H1 (cell line): ENCODE results near the gene FBLIM1. TPM values are rescaled to one million over a fixed set of nuclear protein-coding genes. Genes with fewer than 3 reads are reported as not detected.

Experiments
- CTCF ChIA-PET: fragments of 300-600 bp; sonication (Branson Sonifier 250); formaldehyde crosslinking; loops from one replicate; lab custom pipeline; 2021; ENCODE audit not compliant: partially characterized antibody; lab: Charles Lee
- POLR2A ChIA-PET: fragments of 300-600 bp; sonication (Branson Sonifier 250); formaldehyde crosslinking; loops from one replicate; lab custom pipeline; 2021; ENCODE audit warnings: inconsistent platforms; ENCODE audit not compliant: partially characterized antibody; lab: Charles Lee
- DNase-seq, 2 experiments: peaks; one replicate each; pipeline versions ENCODE4 v3.0.0 to v3.0.0-alpha.2; 2010 to 2022; ENCODE audit warnings: low spot score in 2 of 2, low read depth in 1 of 2, mixed read lengths in 1 of 2
- FAIRE-seq: peaks from 2 replicates; lab custom pipeline; 2011; peaks lifted over from hg19 to GRCh38; lab: Jason Lieb, UNC
- H2AFZ ChIP-seq: 2 replicates; pipeline ENCODE4 v1.8.1; 2012; ENCODE audit warnings: low read length, inconsistent platforms
- H2AK5ac ChIP-seq: 2 replicates; pipeline ENCODE4 v1.6.1; 2013; ENCODE audit warnings: low read depth, low read length
- H2BK120ac ChIP-seq: replicated peaks from 2 replicates; pipeline ENCODE3; 2013; ENCODE audit warnings: low read depth, low read length, inconsistent platforms
- H2BK12ac ChIP-seq: 2 replicates; pipeline ENCODE4 v1.6.1; 2013; ENCODE audit warnings: low read depth, low read length
- H2BK15ac ChIP-seq: 2 replicates; pipeline ENCODE4 v1.6.1; 2013; ENCODE audit warnings: low read length
- H2BK20ac ChIP-seq: 2 replicates; pipeline ENCODE4 v1.6.1; 2013; ENCODE audit warnings: low read length
- H2BK5ac ChIP-seq: 2 replicates; pipeline ENCODE4 v1.6.1; 2013; ENCODE audit warnings: low read depth, low read length
- H3K14ac ChIP-seq: 2 replicates; pipeline ENCODE4 v1.6.1; 2013; ENCODE audit warnings: inconsistent platforms; ENCODE audit not compliant: insufficient read length
- H3K18ac ChIP-seq: 2 replicates; pipeline ENCODE4 v1.6.1; 2013; ENCODE audit warnings: low read length; ENCODE audit errors: extremely low read depth
- H3K23ac ChIP-seq: 2 replicates; pipeline ENCODE4 v1.6.1; 2013; ENCODE audit warnings: inconsistent platforms; ENCODE audit not compliant: insufficient read length
- H3K23me2 ChIP-seq: 2 replicates; pipeline ENCODE4 v1.6.1; 2013; ENCODE audit warnings: low read depth, low read length
- H3K27ac ChIP-seq: 2 replicates; pipeline ENCODE4 v1.6.1; 2011; ENCODE audit warnings: low read depth, low read length, inconsistent platforms
- H3K27me3 ChIP-seq, 4 experiments: replicated peaks in 1 of 4; 1 replicate in 1 of 4; 2 replicates in 3 of 4; pipeline versions ENCODE4 v1.6.1 to v1.8.1; 2011 to 2013; ENCODE audit warnings: low read length in 3 of 4, mild to moderate bottlenecking in 3 of 4, inconsistent platforms in 2 of 4, mixed read lengths in 2 of 4, moderate library complexity in 1 of 4; ENCODE audit not compliant: control insufficient read depth in 3 of 4, insufficient read depth in 3 of 4; ENCODE audit errors: extremely low read depth in 1 of 4
- H3K36me3 ChIP-seq, 4 experiments: 2 replicates each; pipeline versions ENCODE4 v1.6.1 to v1.8.1; 2011 to 2013; ENCODE audit warnings: mild to moderate bottlenecking in 4 of 4, low read length in 3 of 4, moderate library complexity in 2 of 4, control low read depth in 1 of 4, inconsistent platforms in 1 of 4; ENCODE audit not compliant: insufficient read depth in 4 of 4, control insufficient read depth in 2 of 4
- H3K4ac ChIP-seq: replicated peaks from 2 replicates; pipeline ENCODE3; 2013; ENCODE audit warnings: low read length, low read depth, mixed read lengths, inconsistent platforms; ENCODE audit not compliant: insufficient read length
- H3K4me1 ChIP-seq, 4 experiments: replicated peaks in 1 of 4; 1 replicate in 1 of 4; 2 replicates in 3 of 4; pipeline versions ENCODE4 v1.6.1 to v1.8.1; 2011 to 2013; ENCODE audit warnings: low read length in 3 of 4, inconsistent platforms in 2 of 4, mixed read lengths in 1 of 4; ENCODE audit not compliant: insufficient read depth in 4 of 4, control insufficient read depth in 3 of 4
- H3K4me2 ChIP-seq, 2 experiments: 2 replicates each; pipeline versions ENCODE4 v1.6.1 to v1.8.1; 2011 to 2013; ENCODE audit warnings: low read depth in 2 of 2, low read length in 2 of 2, control low read depth in 1 of 2, inconsistent platforms in 1 of 2, mild to moderate bottlenecking in 1 of 2; ENCODE audit not compliant: insufficient read depth in 1 of 2
- H3K4me3 ChIP-seq, 4 experiments: fragments of 200-600, 300-600 bp in 1 of 4; sonication (generic), shearing (Covaris generic), sonication (Bioruptor Twin) in 1 of 4; 2 replicates each; pipeline versions ENCODE4 v1.5.1 to v1.8.1; 2011 to 2016; ENCODE audit warnings: low read length in 4 of 4, low read depth in 3 of 4, control low read depth in 2 of 4, inconsistent platforms in 2 of 4, mild to moderate bottlenecking in 2 of 4, mixed read lengths in 1 of 4, moderate library complexity in 1 of 4; ENCODE audit not compliant: insufficient read depth in 2 of 4; ENCODE audit errors: extremely low read depth in 1 of 4
- H3K56ac ChIP-seq: replicated peaks from 2 replicates; pipeline ENCODE3; 2013; ENCODE audit warnings: low read depth, mild to moderate bottlenecking, mixed read lengths, low read length, inconsistent platforms; ENCODE audit not compliant: insufficient read length
- H3K79me1 ChIP-seq: 2 replicates; pipeline ENCODE4 v1.6.1; 2013; ENCODE audit warnings: low read depth, low read length, control low read depth
- H3K79me2 ChIP-seq, 2 experiments: 2 replicates each; pipeline versions ENCODE4 v1.6.1 to v1.8.1; 2012 to 2013; ENCODE audit warnings: low read length in 2 of 2, mild to moderate bottlenecking in 2 of 2, inconsistent platforms in 1 of 2; ENCODE audit not compliant: insufficient read depth in 2 of 2, control insufficient read depth in 1 of 2
- H3K9ac ChIP-seq, 4 experiments: replicated peaks in 1 of 4; 1 replicate in 1 of 4; 2 replicates in 3 of 4; pipeline versions ENCODE4 v1.6.1 to v1.8.1; 2011 to 2013; ENCODE audit warnings: low read depth in 3 of 4, low read length in 3 of 4, control low read depth in 2 of 4, mild to moderate bottlenecking in 2 of 4, moderate library complexity in 2 of 4, inconsistent platforms in 1 of 4; ENCODE audit errors: extremely low read depth in 1 of 4
- H3K9me3 ChIP-seq, 2 experiments: 2 replicates each; pipeline versions ENCODE4 v1.6.1 to v1.8.1; 2012 to 2013; ENCODE audit warnings: mild to moderate bottlenecking in 2 of 2, moderate library complexity in 2 of 2, control low read depth in 1 of 2, inconsistent platforms in 1 of 2, low read depth in 1 of 2, low read length in 1 of 2, mixed read lengths in 1 of 2; ENCODE audit not compliant: insufficient read depth in 2 of 2
- H4K20me1 ChIP-seq, 2 experiments: replicated peaks in 1 of 2; 2 replicates each; pipeline versions ENCODE3 to v1.8.1; 2011 to 2013; ENCODE audit warnings: inconsistent platforms in 2 of 2, low read length in 2 of 2, mild to moderate bottlenecking in 1 of 2; ENCODE audit not compliant: insufficient read depth in 2 of 2, control insufficient read depth in 1 of 2
- H4K5ac ChIP-seq: 2 replicates; pipeline ENCODE4 v1.6.1; 2013; ENCODE audit warnings: low read length, low read depth, mixed read lengths, inconsistent platforms; ENCODE audit not compliant: insufficient read length
- H4K8ac ChIP-seq: 2 replicates; pipeline ENCODE4 v1.8.0; 2013; ENCODE audit warnings: mild to moderate bottlenecking, moderate library complexity, low read length, inconsistent platforms; ENCODE audit not compliant: insufficient read depth; ENCODE audit errors: extremely low read depth
- H4K91ac ChIP-seq: replicated peaks from 2 replicates; pipeline ENCODE3; 2013; ENCODE audit warnings: low read length, mixed read lengths, inconsistent platforms; ENCODE audit not compliant: insufficient read length
- ATF3 ChIP-seq: IDR thresholded peaks from 2 replicates; pipeline ENCODE4 v1.6.1; 2011; ENCODE audit warnings: low read depth, mild to moderate bottlenecking, low read length; ENCODE audit not compliant: insufficient read depth
- CTCF ChIP-seq, 3 experiments: IDR thresholded peaks; 1 replicate in 2 of 3; 2 replicates in 1 of 3; pipeline versions ENCODE4 v1.5.1 to v1.6.1; 2011; ENCODE audit warnings: low read length in 3 of 3, mild to moderate bottlenecking in 3 of 3, inconsistent platforms in 2 of 3, low read depth in 1 of 3, moderate library complexity in 1 of 3; ENCODE audit not compliant: insufficient read depth in 1 of 3; ENCODE audit errors: control extremely low read depth in 1 of 3
- JUND ChIP-seq: IDR thresholded peaks from 2 replicates; pipeline ENCODE4 v1.6.1; 2011; ENCODE audit warnings: mild to moderate bottlenecking, improper control_type of control experiment, low read length
- KDM5A ChIP-seq: fragments of 200-600 bp; IDR thresholded peaks from 2 replicates; pipeline ENCODE4 v1.7.1; 2012; ENCODE audit warnings: mild to moderate bottlenecking, low read length, inconsistent platforms, mixed read lengths
- NRF1 ChIP-seq: IDR thresholded peaks from 2 replicates; pipeline ENCODE4 v1.6.1; 2011; ENCODE audit warnings: mild to moderate bottlenecking, low read depth, low read length, improper control_type of control experiment
- POLR2AphosphoS5 ChIP-seq: IDR thresholded peaks from 2 replicates; pipeline ENCODE4 v1.6.1; 2011; ENCODE audit warnings: low read depth, low read length
- POU5F1 ChIP-seq: IDR thresholded peaks from 2 replicates; pipeline ENCODE4 v1.6.1; 2011; ENCODE audit warnings: low read depth, mild to moderate bottlenecking, low read length, moderate library complexity
- RXRA ChIP-seq: IDR thresholded peaks from 2 replicates; pipeline ENCODE4 v1.6.1; 2011; ENCODE audit warnings: low read depth, mild to moderate bottlenecking, low read length, moderate library complexity; ENCODE audit not compliant: insufficient read depth
- SP1 ChIP-seq: IDR thresholded peaks from 2 replicates; pipeline ENCODE4 v1.6.1; 2011; ENCODE audit warnings: low read depth, low read length
- TAF1 ChIP-seq: IDR thresholded peaks from 2 replicates; pipeline ENCODE4 v1.6.1; 2011; ENCODE audit warnings: mild to moderate bottlenecking, low read depth, low read length
- TBP ChIP-seq: IDR thresholded peaks from 2 replicates; pipeline ENCODE4 v1.6.1; 2011; ENCODE audit warnings: low read depth, low read length, improper control_type of control experiment
- WGBS, 2 experiments: shearing (Covaris generic) in 1 of 2; methylation state at CpG; one replicate each; pipeline versions ENCODE4 v1.1.6 to v1.1.7; 2013 to 2015; ENCODE audit warnings: low lambda C conversion rate in 2 of 2, mixed read lengths in 2 of 2, inconsistent platforms in 1 of 2, low coverage in 1 of 2, missing lambda C conversion rate in 1 of 2; ENCODE audit not compliant: insufficient replicate concordance in 2 of 2, insufficient coverage in 1 of 2, insufficient read length in 1 of 2; ENCODE audit errors: extremely low coverage in 1 of 2, missing lambda C conversion rate in 1 of 2; 5-methylcytosine and 5-hydroxymethylcytosine counted together
- polyA plus RNA-seq, 7 experiments: library from polyadenylated mRNA; depleted of rRNA in 3 of 7; stranded (reverse) in 5 of 7; unstranded in 2 of 7; fragments of >200 nt in 5 of 7; fragments of 200-250 nt in 2 of 7; gene quantifications; 1 replicate in 5 of 7; 2 replicates in 1 of 7; 4 replicates in 1 of 7; pipeline versions ENCODE4 v1.2.1 to v1.2.3, GENCODE V29; 2011 to 2013; ENCODE audit warnings: missing spikeins in 2 of 7, mixed read lengths in 2 of 7
- total RNA-seq: library from RNA; stranded (reverse); fragmentation: NEBNext Ultra II Directional; extraction: Animal tissue kit (Norgen Biotek cat#: 25700); gene quantifications from 2 replicates; pipeline ENCODE4 v1.2.1, GENCODE V29; 2021

The FBLIM1 gene
- total and polyA plus RNA-seq, 2 of the 8 experiments (the other 6 are each of a cell fraction or from before 2014, with no cell fraction given), result 66.6 to 66.7 TPM

- Histone ChIP-seq H3K23me2 (no peaks in the 10 kb centered on the region), H3K56ac (no peak overlapping the region), H2AFZ (no peak overlapping the region), H3K79me2 (no peaks in the 10 kb centered on the region), H3K9ac (no peak overlapping the region), H3K18ac (no peak overlapping the region), H4K8ac (no peak overlapping the region), H4K20me1 (no peaks in the 10 kb centered on the region), H3K9me3 (no peaks in the 10 kb centered on the region), H3K4ac (no peak overlapping the region), H2BK15ac (no peak overlapping the region), H3K27ac (no peak overlapping the region), H2BK5ac (no peak overlapping the region), H4K5ac (no peak overlapping the region), H3K36me3 (peaks cover 4 to 14% (median 13%) of the 10 kb centered on the region in 4 experiments; a peak in 5 of 8 replicates), H4K91ac (no peak overlapping the region), H2AK5ac (no peak overlapping the region), H2BK20ac (no peak overlapping the region), H3K4me3 (no peak overlapping the region), H3K4me1 (no peaks in the 10 kb centered on the region), H3K23ac (no peak overlapping the region), H3K14ac (no peak overlapping the region), H3K4me2 (no peak overlapping the region), H3K27me3 (no peaks in the 10 kb centered on the region; a peak in 1 of 7 replicates), H2BK120ac (no peak overlapping the region), H3K79me1 (no peaks in the 10 kb centered on the region), H2BK12ac (no peak overlapping the region)
- CTCF ChIA-PET, result interaction anchor here (1.0 kb wide), 2 partner anchors 13 to 16 kb away, joined by 3 read pairs; no protein-coding TSS in a partner anchor
- WGBS, 2 experiments, result 93% methylated on average over 12 of the region's 20 CpGs; no CpG with 5 or more reads in 1 of the 2 experiments
- FAIRE-seq (no peak), DNase-seq (no peak)
- POLR2A ChIA-PET, result interaction anchor here (1.7 kb wide), 1 partner anchor 13 kb away, joined by 4 read pairs; no protein-coding TSS in a partner anchor
- no peak for TF ChIP-seq NRF1
- TF ChIP-seq SP1, result no peak
- TF ChIP-seq RXRA, result no peak
- no peak for TF ChIP-seq KDM5A
- TF ChIP-seq TAF1, result no peak
- no peak for TF ChIP-seq POLR2AphosphoS5
- no peak for TF ChIP-seq ATF3
- no peak for TF ChIP-seq CTCF (IDR thresholded peaks at IDR 0.05; ENCODE audit: control extremely low read depth in 1 of 3, insufficient read depth in 1 of 3, low read depth in 1 of 3, low read length in 3 of 3)
- TF ChIP-seq JUND, result no peak
- no peak for TF ChIP-seq POU5F1
- no peak for TF ChIP-seq TBP
Measured at GRCh38 chr1:15723631-15724246, 34.9 kb upstream of the FBLIM1 start.
